ENCODE measurements around the gene AGBL4.
A peak's percentile ranks its signal among the peaks of the same experiment; 100 is the strongest.

Gene AGBL4

GRCh38 chr1:48823168-48823567 is 1200.6 kb downstream of the AGBL4 start:
- no peak for DNase-seq (ENCODE audit: low read depth)

DNA sequence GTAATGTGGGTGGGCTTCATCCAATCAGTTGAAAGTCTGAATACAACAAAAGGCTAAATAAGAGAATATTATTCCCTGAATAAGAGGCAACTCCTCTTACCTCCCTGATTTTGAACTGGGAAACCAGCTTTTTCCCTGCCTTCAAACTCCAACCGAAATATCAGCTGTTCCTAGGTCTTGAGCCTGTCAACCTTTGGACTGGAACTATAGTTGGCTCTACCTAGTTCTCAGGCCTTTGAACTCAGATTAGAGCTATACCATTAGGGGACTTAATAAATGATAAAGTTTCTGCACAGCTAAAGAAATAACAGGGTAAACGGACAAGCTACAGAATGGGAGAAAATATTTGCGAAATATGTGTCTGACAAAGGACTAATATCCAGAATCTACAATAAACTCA is 1203.3 kb downstream of the AGBL4 start:
- no peak for DNase-seq (ENCODE audit: low read depth)

DNA sequence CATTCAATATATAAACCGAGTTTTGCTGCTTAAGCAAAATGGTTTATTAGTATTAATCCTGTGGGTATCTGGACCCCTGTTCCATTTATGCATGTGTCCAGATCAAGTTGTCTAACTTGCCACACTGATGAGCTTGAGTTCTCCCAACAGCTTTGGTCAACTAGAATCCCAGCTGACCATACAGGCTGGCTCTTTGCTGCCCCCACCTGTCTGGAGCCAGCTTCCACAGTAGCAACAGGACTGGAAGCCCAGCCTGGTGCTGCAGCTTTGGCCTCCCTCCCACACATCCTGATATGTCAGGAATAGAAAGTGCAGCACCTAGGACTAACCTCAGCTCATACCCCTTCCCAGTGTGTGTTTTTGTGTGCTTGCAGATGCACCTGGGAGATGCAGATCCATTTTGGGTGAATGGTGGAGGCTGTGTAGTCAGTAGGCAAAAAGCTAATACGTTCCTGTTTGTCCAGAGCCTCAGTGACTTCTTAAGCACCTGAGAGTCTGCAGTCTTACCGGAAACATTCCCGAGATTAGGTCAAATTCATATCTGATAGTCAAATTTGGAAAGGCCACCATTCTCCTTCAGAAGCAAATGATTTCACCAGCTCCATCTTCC is 1206.1 kb downstream of the AGBL4 start:
- peak; percentile 45 for DNase-seq (ENCODE audit: low read depth)

- DNase-seq (ENCODE audit: low read depth) = peak; percentile 10
These were observed 1213.0 kb downstream of the AGBL4 start for GRCh38 chr1:48810740-48811139.

DNA sequence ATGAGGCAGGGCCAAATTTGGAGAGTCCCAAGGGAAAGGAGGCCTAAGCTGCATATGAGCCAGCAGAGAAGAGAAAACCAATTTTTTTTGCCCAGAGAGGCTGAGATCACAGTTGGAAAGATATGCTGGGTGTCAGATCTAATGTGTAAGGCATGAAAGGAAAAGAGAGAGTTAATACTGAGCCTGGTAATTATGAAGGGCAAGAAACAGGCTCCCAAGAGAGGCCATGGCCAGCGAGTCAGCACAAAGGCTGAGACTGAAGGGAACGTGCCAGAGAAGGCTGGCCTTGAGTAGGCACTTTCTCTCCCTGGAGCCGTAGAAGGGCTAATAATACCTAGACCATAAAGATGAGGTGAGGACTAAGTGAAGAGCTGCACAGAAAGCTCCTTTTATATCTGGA is 1215.3 kb downstream of the AGBL4 start:
- no peak for DNase-seq (ENCODE audit: low read depth)

DNA sequence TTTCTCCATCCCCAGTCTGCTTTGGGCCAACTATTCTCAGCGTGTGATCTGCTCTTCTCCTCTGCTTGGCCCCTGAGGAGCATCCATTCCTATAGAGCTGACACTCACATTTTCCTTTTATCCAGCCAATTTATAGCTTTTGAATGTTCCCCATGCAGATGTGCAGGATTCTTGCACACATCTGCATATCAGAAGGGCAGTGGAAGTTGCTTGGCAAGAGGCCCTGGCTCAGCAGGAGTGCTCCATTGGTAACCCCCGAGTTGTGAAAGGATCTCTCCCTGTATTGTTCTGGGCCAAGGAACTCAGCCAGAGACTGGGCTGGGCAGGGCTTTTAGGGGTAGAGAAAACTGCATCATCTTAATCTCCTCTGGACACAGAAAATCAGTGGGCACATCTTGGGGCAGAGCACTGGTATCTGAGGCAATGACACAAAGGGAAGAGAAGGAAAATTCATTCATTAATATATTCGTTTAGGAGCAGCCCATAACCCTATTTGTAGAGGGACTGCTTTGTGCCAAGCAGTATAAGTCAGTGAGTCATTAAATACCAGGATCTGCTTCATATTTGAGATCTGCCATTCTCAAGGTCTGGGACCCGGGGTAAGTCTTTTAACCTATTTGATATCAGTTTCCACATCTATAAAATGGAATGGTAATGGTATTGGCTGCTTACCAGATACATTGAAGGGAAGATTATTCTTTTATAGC is 1216.0 kb downstream of the AGBL4 start:
- DNase-seq (ENCODE audit: low read depth) = peak; percentile 61

GRCh38 chr1:48803474-48803873 is 1220.3 kb downstream of the AGBL4 start:
- no peak for DNase-seq (ENCODE audit: low read depth)

DNA sequence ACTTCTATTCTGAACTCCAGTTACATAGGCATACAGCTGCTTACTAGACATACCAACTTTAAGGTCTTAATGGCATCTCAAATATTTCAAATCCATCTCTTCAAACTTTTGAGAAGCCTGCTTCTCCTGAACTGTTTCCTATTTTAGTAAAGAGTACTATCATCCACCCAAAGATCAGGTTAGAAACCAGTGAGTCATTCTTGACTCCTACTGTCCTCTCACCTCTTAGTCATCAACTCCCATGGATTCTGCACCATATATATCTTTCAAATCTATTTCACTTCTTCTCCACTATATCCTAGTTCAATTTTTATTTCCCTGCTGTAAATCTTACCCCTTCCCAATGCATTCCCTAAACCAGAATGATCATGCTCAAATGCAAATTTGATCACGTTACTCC is 1228.9 kb downstream of the AGBL4 start:
- DNase-seq (ENCODE audit: low read depth) = no peak

GRCh38 chr1:48793863-48794262 is 1229.9 kb downstream of the AGBL4 start:
- no peak for DNase-seq (ENCODE audit: low read depth)

GRCh38 chr1:48792961-48793360 is 1230.8 kb downstream of the AGBL4 start:
- DNase-seq (ENCODE audit: low read depth) = no peak

DNA sequence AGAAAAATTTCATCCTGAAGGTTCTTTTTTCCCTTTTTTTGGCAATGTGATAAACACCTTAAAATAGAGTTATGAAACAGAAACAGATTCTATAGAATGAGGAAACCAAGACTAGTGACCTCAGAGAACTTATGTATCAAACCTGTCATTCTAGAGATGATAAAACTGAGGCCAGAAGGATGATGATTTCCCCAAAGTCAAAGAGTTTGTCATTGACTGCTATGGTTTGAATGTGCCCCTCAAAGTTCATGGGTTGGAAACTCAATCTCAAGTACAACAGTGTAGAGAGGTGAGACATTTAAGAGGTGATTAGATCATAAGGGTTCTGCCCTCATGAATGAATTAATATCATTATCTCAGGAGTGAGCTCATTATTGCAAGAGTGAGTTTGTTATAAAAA is 1233.4 kb downstream of the AGBL4 start:
- no peak for DNase-seq (ENCODE audit: low read depth)

DNA sequence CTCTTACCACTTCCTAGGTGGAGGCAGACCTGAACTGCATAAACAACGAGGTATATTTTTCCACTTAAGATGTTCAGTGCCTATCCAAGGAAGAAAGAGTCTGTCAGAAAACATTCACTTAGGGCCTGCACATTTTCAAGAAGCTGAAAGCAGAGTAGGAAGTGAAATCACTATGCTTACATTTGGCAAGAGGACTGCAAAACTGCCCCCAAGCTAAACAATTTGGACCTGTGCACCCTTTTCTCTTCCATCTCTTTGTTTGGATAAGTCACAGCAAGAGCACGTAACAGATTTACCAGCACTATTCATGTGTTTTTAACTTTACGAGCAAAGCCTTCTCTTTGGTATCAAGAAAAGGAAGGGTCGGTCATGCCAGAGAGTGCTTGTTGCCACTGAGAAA is 1233.9 kb downstream of the AGBL4 start:
- DNase-seq (ENCODE audit: low read depth) = no peak

GRCh38 chr1:48785869-48786268 is 1237.9 kb downstream of the AGBL4 start:
- no peak for DNase-seq (ENCODE audit: low read depth)

GRCh38 chr1:48784301-48784700 is 1239.5 kb downstream of the AGBL4 start:
- DNase-seq (ENCODE audit: low read depth) = no peak

DNA sequence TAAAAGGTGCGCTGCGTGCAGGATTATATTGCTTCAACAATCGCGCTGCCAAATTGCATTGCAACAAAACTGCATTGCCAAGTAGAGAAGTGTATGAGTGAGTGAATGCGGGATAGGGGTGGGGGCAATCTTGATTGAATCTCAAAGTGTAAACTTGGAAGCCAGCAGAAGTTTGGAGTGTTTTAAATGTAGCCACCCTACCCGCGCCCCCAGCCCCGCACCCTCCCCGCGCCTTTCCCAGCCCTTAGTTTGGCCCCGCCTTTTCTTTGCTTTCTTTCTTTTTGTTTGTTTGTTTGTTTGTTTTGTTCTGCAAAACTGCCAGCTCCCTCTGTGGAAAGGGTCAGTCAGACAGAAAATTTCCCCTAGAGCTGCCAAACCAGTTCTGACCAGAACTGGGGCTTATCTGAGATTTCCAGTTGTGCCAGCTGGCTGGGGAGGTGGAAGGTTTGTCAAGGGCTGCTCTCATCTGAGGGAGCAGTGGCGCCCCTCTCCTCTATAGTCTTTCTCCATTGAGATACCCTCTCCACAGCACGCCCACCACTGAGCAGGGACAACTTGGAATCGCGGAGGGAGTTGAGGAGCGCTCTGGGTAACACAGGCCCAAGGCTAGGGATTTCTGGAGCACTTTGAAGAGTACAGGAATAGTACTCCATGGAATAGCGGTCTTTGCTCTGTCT is 1246.4 kb downstream of the AGBL4 start:
- DNase-seq (ENCODE audit: low read depth) = no peak

GRCh38 chr1:48776393-48777218 is 1247.1 kb downstream of the AGBL4 start, which contains the start of gene BEND5:
BEND5 (minus strand) TSS chr1:48776891; CDS start chr1:48776831, 60 bp downstream.
- no peak for DNase-seq (ENCODE audit: low read depth)

DNA sequence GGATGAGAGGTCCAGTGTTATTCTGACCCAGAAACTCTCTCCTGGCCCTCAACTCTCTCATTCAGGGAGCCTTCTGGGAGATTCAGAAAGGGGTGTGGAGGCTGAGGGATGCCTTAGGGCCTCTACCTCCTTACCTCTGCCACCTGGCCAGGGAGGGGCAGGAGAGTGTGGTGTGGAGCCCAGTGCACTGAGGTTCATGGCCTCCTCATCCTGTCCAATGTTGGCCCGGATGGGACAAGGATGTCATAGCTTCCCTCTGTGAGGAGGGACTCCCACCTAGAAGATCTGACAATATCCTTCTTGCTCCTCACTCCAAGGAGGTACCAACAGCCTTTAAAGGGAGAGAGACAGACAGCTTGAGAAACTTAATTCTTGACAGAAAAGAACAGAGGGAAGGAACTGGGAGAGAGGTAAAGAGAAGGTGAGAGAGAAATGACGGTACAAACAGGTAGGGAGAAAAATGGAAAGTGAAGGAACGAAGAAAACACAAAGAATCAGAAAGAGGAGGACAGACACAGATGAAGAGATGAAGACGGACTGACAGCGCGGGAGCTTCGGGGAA is 1247.8 kb downstream of the AGBL4 start:
- DNase-seq (ENCODE audit: low read depth) = no peak

GRCh38 chr1:48773133-48773532 is 1250.6 kb downstream of the AGBL4 start:
- DNase-seq (ENCODE audit: low read depth) = no peak

- no peak for DNase-seq (ENCODE audit: low read depth)
These were observed 1251.5 kb downstream of the AGBL4 start for GRCh38 chr1:48772211-48772610.

- no peak for DNase-seq (ENCODE audit: low read depth)
These were observed 1252.2 kb downstream of the AGBL4 start for GRCh38 chr1:48771561-48771960.

- no peak for DNase-seq (ENCODE audit: low read depth)
These were observed 1255.7 kb downstream of the AGBL4 start for GRCh38 chr1:48767975-48768510.

DNA sequence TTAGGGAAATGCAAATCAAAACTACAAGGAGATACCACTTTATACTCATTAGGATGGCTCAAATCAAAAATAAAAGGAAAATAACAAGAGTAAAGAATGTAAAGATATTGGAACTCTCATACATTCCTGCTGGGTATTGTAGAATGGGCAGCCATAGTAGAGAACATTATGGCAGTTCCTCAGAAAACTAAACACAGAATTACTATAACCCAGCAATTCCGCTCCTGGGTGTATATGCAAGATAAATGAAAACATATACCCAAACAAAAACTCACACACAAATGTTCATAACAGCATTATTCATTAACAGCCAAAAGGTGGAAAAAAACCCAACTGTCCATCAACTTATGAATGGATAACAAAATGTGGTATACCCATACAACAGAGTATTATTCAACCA is 1258.4 kb downstream of the AGBL4 start:
- no peak for DNase-seq (ENCODE audit: low read depth)
